ENCODE data around the gene GULP1.

DNA sequence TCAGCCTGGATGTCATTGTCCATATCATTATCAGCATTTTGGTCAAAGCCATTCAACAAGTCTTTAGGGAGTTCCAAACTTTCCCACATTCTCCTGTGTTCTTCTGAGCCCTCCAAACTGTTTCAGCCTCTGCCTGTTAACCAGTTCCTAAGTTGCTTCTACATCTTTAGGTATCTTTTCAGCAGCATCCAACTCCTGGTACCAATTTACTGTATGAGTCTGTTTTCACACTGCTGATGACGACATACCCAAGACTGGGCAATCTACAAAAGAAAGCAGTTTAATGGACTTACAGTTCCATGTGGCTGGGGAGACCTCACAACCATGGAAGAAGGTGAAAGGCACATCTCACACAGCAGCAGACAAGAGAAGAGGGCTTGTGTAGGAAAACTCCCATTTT lies 94.2 kb downstream of the GULP1 start:
- TF ChIP-seq, protein P1, sequence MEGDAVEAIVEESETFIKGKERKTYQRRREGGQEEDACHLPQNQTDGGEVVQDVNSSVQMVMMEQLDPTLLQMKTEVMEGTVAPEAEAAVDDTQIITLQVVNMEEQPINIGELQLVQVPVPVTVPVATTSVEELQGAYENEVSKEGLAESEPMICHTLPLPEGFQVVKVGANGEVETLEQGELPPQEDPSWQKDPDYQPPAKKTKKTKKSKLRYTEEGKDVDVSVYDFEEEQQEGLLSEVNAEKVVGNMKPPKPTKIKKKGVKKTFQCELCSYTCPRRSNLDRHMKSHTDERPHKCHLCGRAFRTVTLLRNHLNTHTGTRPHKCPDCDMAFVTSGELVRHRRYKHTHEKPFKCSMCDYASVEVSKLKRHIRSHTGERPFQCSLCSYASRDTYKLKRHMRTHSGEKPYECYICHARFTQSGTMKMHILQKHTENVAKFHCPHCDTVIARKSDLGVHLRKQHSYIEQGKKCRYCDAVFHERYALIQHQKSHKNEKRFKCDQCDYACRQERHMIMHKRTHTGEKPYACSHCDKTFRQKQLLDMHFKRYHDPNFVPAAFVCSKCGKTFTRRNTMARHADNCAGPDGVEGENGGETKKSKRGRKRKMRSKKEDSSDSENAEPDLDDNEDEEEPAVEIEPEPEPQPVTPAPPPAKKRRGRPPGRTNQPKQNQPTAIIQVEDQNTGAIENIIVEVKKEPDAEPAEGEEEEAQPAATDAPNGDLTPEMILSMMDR (IDR thresholded peaks at IDR 0.05): no peak
- no peak for TF ChIP-seq POLR2A (IDR thresholded peaks at IDR 0.05; ENCODE audit: low read depth)
- TF ChIP-seq EP300 (IDR thresholded peaks at IDR 0.05): no peak
- no peak for TF ChIP-seq POLR2AphosphoS5 (IDR thresholded peaks at IDR 0.05)
